Measurements from ENCODE around the gene LHX2.

Gene LHX2

DNA sequence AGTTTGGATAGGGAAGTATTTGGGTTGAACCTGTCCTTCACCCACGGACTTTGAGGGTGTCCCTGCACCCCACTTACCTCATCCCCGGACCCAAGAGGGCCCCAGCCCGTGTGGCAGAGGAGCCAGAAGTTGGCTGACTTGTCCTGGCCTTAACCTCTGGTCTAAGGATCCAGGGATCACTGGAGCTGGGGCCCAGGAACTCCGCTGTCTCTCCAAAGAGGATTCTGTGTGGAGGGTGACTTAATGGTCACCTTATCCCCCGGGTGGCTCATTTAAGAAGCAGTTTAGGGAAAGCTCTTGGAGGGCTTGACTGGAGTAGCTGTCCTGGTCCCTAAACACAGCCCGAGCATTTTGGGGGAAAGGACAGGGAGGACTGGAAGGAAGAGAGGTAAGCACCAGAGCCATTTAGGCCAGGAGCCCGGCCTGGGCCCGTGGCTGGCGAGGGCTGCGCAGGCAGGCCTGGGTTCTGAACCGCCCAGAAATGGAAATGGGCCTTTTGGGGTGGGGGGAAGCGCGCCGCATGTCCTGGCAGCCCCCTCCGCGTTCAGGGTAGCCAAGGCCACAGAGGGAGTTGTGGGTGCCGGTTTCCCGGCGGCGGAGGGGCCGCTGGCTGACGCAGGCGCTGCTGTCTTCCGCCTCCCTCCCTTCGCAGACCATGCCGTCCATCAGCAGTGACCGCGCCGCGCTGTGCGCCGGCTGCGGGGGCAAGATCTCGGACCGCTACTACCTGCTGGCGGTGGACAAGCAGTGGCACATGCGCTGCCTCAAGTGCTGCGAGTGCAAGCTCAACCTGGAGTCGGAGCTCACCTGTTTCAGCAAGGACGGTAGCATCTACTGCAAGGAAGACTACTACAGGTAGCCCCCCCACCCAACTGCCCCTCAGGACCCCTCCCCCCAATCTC, 2.0 kb downstream of the LHX2 start:
- no peak for DNase-seq (ENCODE audit: low spot score)

DNA sequence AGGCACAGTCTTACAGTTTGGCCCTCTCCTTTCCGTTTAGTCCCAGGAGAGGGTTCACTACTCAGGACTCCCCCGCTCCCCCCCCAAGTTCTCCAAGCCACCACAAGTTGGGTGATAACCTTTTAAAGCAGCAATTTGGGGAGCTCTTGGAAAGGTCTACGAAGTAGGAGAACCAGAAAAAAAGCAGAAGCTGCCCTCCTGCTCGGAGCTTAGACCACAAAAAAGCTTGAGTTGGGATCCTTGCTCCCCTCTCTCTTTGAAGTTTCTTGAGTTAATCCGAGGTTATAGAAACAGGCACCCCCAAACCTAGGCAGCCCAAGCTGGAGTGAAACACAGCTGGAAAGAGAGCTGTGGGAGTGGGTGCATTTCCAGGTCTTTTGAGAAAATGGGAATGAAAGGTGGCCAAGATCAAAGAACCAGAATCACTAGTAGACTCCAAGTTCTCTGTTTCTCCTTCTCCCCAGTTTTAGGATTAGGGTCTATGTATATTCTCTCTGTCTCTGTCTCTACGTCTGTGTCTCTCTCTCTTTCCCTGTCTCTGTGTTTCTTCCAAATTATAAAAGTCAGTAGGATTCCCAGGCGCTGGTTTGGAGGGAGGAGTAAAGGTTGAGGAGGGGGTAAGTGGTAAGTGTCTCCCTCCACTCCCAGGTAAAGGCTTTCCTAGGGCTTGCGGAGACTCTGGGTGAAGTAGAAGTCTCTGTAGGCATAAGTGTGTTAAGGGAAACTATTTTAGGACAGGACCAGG, 2.8 kb downstream of the LHX2 start:
- no peak for DNase-seq (ENCODE audit: low spot score)

DNA sequence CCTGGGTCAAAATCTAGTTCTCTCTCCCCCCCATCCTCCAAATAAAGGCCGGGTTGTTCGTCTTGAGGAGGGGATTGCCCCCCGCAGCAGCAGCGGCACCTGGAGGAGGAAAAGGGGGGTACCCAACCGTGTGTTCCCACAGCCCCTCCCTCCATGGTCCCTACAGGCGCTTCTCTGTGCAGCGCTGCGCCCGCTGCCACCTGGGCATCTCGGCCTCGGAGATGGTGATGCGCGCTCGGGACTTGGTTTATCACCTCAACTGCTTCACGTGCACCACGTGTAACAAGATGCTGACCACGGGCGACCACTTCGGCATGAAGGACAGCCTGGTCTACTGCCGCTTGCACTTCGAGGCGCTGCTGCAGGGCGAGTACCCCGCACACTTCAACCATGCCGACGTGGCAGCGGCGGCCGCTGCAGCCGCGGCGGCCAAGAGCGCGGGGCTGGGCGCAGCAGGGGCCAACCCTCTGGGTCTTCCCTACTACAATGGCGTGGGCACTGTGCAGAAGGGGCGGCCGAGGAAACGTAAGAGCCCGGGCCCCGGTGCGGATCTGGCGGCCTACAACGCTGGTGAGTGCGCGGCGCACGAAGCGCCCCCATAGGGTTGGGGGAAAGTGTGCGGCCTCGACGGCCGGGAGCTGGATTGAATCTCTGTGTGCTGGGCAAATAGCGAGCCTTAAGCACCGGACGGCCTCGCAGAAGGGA, 3.5 kb downstream of the LHX2 start:
- DNase-seq (ENCODE audit: low spot score) = no peak

DNA sequence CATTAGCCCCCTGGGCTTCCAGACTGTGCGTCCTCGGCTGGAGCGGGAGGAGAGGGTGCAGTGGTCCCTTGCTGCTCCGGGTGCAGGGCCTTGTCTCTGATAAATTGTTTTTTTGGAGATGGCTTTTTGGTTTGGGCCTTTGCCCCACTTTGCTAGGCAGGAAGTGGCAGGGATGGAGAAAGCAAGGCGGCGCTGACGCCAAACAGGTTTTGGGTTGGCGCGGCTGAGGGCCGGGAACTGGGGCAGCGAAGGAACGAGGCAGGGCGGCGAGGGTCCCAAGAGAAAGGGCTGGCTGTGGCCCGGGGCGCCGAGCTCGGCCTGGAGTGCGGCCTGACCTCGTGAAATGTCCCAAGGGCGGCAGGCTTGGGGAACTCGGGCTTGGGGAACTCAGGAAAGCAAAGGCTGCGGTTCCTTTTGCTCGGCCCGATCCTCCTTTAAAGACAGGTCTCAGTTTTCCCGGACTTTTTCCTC, 4.1 kb downstream of the LHX2 start:
- no peak for DNase-seq (ENCODE audit: low spot score)

DNA sequence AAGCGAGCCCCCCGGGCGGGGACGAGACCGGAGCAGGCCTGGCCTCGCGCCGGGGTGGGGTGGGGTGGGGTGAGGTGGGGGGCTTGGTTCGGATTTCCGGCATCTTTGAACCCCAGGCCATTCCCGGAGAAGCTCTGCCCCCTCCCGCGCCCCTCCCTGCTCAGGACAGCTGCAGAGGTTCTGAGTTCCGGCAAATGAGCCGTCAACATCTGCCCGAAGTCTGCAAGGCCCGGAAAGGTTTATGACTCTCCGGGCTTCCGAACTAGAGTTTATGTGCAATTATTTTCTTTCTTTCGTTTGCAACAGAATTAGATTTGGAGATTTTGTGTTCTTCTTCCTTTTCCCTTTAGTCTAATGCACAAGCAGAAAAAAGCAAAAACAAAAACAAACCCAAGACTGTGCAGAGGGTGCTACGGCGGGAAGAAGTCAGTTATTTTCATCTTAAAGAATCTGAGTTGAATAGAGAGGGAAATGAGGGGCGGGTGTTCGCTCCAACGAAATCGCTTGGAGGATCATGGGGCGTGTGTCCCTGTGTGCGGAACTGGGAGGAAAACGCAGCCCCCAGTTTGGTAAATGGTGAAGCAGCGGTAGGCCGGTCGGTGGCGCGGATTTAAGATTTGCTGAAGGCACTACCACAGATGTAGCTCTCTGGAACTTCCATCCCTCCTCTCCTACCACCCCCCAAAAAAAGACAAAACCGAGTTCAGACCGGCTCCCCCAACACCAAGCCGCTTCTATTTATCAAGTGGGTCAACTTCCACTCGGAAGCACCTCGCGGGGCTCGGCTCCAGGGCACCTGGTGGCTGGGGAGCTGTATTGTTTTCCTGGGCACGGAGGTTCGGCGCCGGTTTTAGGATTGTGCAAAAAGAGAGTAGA, 4.8 kb downstream of the LHX2 start:
- DNase-seq (ENCODE audit: low spot score) = peak; percentile 60

DNA sequence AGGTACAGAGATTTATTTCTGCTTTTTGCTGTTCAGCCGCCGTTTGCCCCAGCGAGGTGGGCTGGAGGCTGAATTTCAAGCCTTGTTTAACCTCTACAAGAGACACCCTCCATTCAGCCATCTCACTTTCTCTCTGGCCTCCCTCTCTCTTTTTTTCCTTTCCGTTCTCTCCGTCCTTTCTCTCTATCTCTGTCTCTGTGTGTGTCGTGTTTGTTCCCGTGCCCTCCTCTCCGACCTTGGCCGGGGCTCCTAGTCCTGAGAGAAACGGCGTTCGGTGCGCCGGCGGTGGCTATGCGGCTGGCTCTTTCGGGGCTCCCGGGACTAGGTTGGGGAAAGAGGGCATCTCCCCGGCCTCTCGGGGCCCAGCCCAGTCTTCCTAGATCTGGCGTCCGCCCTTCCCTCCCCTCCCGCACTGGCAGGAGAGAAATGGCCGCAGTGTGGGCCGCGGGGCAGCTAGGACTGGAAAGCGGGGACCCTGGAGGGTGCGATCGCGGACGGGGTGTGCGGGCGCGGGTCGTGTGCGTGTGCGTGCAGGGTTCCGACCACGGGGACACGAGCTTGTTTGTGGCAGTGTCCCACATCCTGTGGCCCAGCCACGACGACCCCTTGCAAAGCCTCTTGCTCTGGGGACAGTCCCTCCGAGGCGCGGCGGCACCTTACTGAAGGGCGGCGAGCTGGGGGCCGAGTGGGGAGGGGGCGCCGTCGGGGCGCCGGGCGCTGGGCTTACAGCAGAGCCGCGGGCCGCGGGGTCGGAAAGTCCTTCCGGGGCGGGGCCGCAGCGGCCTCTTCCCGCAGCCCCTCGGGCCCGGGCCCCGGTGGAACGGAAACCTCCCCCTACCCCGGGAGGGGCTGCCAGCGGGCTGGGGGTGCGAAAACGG, 5.7 kb downstream of the LHX2 start:
- DNase-seq (ENCODE audit: low spot score) = peak; percentile 62

DNA sequence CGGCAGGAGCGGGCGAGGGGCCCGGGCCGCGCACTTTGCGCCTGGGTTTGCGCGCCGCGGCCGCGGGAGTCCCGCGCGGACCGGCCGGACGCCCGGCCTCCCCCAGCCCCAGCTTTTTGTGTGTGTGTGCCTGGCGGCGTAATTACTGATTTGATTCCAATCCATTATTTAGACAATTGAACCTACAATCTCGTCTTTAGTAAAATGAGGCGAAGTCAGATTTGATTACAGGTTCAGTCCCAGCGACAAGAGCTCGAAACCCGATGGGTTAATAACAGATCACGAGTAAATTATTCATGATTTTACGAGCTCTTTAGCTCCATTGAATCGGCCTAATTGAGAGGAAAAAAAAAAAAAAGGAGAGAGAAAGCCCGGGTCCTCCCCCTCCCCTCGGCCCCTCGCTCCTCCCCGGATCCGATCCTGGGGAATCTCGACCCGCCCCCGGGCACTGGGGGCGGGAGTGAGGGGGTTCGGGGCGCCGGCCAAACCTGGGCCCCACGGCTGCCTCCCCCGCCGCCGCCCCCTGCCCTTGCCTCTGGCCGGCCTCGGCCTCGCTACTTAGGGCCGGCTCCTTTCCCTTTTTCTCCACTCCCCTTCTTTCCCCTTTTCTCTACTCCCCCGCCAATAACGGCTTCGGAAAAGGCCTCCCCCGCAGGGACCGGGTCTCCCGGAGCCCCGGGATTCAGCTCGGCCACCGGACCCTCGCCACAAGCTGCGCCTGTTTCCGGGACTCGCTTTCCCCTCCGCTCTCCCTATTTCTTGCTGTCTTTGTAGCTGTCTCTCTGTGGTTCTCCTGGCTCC, 6.6 kb downstream of the LHX2 start:
- DNase-seq (ENCODE audit: low spot score) = peak; percentile 72

DNA sequence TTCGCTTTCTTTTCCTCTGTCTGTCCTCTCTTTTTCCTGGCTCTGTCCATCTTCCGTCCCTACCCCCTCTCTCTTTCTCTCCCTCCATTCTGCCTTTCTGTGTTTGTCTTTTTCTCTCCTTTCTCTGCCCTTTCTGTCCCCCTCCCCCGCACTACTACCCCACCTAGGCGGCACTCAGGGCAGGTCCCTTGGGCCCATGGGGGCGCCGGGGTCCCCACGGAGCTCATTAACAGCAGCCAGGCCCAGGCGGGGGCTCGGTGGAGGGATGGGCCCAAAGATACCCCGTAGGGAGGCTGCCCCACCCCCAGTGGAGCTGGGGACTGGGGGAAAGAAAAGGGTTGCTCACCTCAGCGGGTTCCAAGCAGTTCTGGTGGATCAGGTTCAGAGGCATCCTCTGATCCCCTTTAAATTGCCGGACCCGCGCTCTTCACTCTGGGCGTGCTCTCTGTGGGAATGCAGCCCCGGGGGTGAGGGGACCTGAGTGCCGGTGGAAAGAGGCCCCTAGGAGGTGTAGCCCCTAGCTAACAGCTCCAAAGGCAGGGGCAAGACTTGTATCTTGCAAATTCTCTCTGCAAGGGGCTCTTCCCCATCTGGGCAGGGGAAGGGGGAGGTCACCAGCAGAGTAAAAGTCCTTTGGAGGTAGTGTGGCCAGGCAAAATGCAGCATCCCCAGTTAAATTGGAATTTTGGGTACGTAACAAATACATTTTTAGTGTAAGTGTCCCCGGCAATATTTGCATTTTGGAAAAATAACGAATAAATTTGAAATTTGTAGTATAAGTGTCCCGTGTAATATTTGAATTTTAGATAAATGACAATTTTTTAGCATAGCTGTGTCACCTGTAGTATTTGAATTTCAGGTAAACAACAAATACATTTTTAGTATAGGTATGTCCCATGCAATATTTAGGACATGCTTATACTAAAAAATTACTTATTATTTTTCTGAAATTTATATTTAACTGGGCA, 7.4 kb downstream of the LHX2 start:
- peak; percentile 64 for DNase-seq (ENCODE audit: low spot score)

DNA sequence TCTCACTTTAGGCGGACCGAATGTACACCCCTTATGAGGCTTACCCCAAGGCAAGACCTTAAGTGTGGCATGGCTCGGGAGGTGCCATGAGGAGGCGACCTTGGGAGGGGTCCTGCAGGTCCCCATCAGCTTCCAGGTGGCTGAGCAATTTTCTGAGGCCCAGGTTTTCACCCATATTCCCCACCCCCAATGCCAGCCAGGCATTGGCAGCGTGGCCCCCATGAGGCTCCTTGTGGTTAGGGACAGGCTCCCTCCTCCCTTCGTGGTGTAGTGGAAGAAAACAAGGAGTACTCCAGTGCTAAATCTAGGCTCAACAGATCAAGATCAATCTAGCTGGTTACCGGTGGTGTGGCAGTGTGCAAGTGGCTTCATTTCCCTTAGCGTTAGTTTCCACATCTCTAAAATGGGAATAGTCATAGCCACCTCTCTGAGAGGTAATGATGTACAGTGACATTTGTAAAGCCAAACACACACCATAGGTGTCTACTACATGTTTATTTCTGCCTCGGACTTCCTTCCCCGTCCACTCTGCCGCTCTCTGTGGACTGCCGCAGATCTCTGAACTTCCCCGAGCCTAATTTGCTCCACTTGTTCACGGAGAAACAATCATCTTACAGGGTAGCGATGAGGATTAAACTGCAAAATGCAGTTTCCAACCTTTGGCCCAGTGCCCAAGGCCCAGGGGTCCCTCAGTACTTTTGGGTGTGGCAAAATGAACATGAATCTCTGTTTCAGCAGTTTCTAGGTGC, 8.4 kb downstream of the LHX2 start:
- no peak for DNase-seq (ENCODE audit: low spot score)

DNA sequence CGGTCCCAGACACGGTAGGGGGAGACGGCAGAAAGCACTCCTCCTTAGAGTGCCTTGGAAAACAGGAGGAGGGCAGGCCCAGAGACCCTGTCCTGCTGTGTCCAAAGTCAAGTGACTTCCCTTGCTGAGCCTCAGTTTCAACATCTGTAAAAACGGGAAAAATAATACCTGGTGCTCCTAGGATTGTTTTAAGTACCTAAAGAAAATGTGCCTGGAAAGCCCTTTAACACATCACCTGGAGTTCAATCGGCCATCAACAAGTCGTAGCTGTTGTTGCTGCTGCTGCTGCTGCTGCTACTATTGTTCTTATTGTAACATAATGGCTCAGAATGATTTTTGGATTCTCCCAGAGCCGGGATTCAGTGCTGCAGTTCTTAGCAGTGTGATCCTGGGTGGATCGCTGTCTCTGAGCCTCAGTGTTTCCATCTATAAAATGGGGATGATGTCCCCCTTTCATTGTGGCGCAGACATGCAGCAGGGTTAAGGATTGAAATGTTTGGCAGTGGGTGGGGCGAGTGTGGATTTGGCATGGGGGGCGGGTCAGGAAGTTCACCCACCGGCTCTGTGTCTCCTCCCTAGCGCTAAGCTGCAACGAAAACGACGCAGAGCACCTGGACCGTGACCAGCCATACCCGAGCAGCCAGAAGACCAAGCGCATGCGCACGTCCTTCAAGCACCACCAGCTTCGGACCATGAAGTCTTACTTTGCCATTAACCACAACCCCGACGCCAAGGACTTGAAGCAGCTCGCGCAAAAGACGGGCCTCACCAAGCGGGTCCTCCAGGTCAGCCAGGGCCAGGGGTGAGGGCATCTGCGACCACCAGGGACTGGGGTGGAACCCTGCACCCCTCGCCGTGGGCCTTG, 9.2 kb downstream of the LHX2 start:
- DNase-seq (ENCODE audit: low spot score) = no peak

DNA sequence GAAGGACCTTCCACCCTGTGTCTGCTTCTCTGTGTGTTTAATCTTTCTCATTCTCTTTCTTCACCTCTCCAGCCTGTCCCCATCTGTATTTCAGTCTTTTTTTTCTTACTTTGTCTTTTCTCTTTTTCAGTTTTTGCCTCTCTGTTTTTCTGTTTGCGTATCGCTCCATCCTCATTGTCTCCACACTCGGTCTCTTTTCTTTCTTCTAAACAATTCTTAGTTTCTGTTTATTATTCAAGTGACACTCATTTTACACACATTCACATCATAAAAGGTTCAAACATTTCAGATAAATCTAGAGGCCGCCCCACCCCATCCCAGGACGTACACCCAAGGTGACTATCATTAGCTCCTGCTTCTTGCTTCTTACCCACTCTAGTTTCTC, 9.8 kb downstream of the LHX2 start:
- DNase-seq (ENCODE audit: low spot score) = no peak

DNA sequence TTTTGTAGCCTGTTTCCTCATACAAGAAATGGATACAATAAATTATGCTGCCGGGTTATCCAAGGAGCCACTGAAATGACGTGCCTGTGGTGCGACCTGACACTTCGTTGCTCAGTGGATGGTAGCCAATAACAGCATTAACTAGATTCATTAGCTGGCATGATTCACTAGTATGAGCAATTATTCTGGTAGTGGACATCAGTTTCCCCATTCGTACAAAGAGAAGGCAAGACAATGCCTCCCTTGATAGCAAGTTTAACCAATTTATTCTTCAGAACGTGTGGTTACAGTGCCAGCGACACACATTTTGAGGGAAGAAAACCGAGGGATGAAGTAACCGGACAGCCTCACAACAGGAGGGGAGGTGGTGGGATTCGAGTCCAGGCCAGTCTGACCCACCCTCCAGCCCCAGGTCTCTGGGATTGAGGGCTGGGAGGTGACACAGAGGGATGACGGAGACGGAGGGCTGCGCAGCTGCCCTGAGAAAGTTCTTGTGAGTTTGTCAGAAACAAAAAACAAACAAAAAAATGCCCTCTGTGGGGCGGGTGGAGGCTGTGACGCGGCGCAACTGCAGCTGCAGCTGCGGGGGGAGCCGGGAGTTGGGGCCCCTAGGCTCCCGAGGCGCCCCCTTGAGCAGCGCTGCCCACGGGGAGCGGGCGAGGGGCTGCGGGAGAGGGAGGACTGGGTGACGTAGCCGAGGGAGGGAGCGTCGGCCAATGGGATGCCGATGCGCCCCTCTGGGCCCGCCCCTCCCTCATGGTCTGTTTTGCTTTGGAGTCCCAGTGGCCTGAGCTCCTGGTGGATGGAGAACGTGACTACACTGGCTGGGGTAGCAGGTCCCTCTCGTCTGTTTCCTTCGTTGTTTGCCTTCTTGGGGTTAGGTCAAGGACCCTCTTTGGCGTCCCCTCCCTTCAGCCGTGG, 10.9 kb downstream of the LHX2 start:
- DNase-seq (ENCODE audit: low spot score) = no peak

DNA sequence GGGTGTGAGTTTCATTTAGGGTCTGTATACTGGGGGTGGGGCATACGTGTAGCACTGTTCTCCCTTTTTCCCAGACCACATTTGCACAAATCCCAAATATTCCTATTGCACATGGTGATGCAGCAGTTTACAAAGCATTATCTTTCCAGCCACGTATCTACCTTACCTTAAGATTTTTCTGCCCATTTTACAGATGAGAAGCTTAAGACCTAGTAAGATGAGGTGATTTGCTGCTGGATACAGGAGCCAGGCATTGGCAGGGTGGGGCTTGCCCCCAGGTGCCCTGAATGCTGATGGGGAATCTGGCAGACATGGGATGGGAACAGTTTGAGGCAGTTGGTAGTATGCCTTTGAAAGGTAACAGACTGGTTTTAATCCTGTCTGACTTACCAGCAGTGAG, 12.5 kb downstream of the LHX2 start:
- DNase-seq (ENCODE audit: low spot score) = no peak

DNA sequence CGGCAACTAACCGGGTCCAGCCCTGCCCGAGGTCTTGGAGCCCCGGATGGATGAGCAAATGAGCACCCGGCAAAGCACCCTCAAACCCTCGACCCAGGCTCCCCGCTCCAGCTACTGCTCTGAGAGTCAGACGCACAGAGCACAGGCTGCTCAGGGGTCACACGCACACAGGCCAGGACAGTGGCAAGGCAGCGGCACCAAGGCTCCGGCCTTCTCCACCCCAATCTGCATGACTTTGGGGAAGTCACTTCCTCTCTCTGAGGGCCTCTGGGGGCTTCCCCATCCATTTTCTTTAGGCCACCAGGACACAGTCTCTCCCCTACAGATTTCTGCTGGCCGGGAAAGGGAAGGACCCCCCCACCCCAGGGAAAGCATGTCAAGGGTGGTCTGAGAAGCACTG, 18.0 kb downstream of the LHX2 start:
- no peak for DNase-seq (ENCODE audit: low spot score)

DNA sequence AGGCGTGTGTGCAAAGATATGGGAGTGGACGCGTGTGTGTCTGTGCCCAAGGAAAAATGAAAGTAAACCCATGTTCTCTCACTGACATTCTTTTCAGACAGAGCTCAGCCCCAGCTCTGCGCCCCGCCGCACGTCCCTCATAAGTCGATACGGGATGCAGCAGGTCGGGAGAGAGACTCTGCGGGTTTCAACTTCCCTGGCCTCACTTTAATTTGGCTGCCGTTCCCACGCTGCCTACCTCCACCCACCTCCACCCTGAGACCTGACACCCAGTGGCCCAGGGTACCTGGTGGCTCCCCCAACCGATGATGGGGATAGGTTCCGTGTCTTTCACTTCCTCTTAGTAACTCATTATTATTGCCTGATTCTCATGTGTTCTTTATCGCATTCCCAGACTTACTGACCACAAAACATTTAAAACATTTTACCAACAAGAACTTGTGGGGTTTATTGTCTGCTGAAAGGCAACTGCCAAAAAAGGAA, 19.4 kb downstream of the LHX2 start:
- DNase-seq (ENCODE audit: low spot score) = no peak

DNA sequence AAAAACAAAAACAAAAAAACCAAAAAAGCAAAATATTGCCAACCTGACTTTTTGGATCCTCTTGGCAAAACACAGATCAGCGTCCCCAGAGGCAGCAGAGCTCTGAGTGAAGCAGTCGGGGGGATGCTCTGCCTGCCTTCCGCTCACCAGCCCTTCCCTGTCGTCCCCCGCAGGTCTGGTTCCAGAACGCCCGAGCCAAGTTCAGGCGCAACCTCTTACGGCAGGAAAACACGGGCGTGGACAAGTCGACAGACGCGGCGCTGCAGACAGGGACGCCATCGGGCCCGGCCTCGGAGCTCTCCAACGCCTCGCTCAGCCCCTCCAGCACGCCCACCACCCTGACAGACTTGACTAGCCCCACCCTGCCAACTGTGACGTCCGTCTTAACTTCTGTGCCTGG, 20.7 kb downstream of the LHX2 start:
- no peak for DNase-seq (ENCODE audit: low spot score)

Measured in HuH-7 (cell line).